T-helper 2 cell treated with Interferon-gamma antibody and Interleukin-4, amounts not matched to agents 5 μg/mL and 100 μg/mL, for 36 hours (primary cell): ENCODE data around the gene TCFL5.

Source experiments
- DNase-seq: peaks from one replicate; pipeline ENCODE4 v3.0.0; 2021; ENCODE audit warnings: low spot score
- H3K27ac Mint-ChIP-seq: one replicate; pipeline ENCODE4 v1.8.0; 2021; ENCODE audit warnings: mild to moderate bottlenecking, mixed read lengths
- H3K27me3 Mint-ChIP-seq: one replicate; pipeline ENCODE4 v1.8.0; 2021; ENCODE audit warnings: low read depth, mixed read lengths
- H3K36me3 Mint-ChIP-seq: one replicate; pipeline ENCODE4 v1.8.0; 2021; ENCODE audit warnings: low read depth, mixed read lengths
- H3K4me1 Mint-ChIP-seq: one replicate; pipeline ENCODE4 v1.8.0; 2021; ENCODE audit warnings: low read depth, mixed read lengths
- H3K4me3 Mint-ChIP-seq: one replicate; pipeline ENCODE4 v1.8.0; 2022; ENCODE audit warnings: mild to moderate bottlenecking, moderate library complexity, mixed read lengths
- H3K9me3 Mint-ChIP-seq: one replicate; pipeline ENCODE4 v1.8.0; 2021; ENCODE audit warnings: mixed read lengths

Gene TCFL5

DNA sequence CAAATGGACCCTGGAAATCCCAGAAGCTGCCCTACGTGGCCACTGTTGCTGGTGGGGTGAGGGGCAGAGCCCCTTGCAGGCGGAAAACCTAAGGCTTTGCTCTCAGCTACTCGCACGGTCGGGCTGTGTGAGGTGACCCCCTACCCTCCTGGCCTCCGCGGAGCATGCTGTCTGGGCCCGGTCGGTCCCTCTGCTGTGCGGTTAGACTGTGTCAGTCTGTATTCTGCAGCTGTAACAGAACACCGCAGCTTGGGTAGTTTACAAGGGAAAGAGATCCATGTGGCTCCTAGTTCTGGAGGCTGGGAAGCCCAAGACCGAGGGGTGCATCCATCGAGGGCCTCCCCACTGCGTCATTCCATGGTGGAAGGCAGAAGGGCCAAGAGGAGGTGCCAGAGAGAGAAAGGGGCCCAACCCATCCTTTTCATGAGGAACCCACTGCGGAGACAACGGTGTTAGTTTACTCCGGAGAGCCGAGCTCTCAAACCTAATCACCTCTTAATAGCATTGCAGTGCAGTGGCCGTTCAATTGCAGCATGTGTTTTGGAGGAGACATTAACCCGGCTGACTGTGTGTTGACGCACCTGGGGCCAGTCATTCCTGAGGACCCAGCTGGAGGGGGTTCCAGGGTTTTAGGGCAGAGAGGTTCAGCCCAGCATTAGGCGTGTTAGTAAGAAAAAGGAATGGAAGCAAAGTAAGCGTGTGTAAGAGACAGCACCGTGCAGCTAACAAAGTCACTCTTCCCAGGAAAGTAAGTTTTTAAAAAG lies 26.5 kb downstream of the TCFL5 start:
- no peak overlapping the region for H3K4me3 Mint-ChIP-seq
- H3K4me1 Mint-ChIP-seq = peaks cover 8% of the 10 kb centered on the region
- H3K9me3 Mint-ChIP-seq = no peaks in the 10 kb centered on the region
- no peak for DNase-seq
- H3K36me3 Mint-ChIP-seq = no peaks in the 10 kb centered on the region
- H3K27ac Mint-ChIP-seq = no peak overlapping the region
- no peaks in the 10 kb centered on the region for H3K27me3 Mint-ChIP-seq

DNA sequence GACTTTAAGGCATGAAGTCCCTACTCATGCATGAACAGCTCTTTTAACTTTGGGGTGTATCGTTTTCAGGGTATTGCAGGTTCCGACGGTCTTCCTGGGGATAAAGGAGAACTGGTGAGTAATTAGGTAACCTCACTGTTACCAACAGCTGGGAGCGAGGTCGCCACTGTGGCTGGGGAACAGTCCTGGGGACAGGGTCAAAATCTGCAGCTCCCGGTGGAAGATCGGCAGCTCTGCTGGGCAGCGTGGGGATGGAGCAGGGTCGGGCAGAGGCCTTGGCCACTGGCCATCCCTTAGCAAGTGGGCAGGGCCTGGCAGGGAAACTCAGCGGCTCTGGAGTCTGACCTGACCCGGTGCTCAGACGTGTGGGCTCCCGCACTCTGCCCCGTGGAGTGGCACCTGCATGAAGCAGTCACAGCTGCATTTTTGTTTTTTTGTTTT lies 28.7 kb downstream of the TCFL5 start:
- no peak overlapping the region for H3K27ac Mint-ChIP-seq
- peaks cover 8% of the 10 kb centered on the region for H3K4me1 Mint-ChIP-seq
- H3K27me3 Mint-ChIP-seq = no peaks in the 10 kb centered on the region
- peak overlapping the region; percentile 28 for H3K4me3 Mint-ChIP-seq
- DNase-seq = no peak
- no peaks in the 10 kb centered on the region for H3K9me3 Mint-ChIP-seq
- no peaks in the 10 kb centered on the region for H3K36me3 Mint-ChIP-seq

DNA sequence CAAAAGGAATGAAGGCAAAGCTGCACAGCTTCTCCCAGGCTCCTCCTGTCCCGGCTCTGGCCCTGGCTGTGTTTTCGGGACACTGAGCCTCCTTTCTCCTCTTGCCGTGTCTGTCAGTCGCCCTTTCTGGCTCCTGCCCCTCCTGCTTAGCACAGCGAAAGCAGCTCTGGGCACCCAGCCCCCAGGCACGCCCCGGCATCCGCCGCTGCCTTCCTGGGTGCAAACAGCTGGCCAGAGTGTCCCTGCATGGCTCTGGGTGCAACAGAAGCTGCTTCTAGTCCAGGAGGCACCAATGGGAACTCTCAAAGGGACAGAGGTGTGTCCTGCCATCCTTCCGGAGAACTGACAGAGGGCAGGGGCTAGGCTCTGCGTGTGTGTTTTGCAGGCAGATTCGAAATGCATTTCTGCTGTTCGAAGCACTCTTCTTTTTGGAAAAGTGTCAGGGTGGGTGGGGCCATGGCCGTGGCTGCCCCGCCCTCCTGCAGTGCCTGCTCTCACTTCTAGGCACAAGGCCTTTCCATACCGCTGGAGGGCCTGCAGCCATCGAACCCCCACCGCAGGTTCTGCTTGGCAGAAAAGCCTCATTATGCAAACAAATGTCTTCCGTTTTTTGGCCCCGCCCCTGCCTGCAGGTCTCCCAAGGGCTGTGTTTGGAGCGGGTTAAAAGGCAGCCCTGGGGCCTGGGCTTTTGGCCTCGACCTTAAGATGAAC lies 29.3 kb downstream of the TCFL5 start:
- H3K27me3 Mint-ChIP-seq = no peaks in the 10 kb centered on the region

DNA sequence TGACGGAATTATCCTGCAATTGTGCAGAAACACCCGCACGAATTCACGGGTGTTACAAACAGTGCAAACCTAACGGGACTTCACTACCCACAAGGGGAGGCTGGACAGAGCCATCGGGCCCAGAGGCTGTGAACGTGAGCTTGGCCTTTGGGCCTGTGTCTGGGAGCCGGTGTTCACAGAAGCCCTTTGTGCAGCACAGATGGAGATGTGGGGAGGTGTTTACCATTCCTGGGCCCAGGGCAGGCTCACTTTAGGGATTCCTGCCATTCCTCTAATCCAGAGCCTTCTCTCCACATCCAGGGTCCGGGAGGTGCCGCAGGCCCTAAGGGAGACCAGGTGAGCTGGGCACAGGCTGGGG lies 29.8 kb downstream of the TCFL5 start:
- Mint-ChIP-seq H3K4me1 (peaks cover 8% of the 10 kb centered on the region), H3K27me3 (no peaks in the 10 kb centered on the region), H3K36me3 (no peaks in the 10 kb centered on the region), H3K4me3 (no peak overlapping the region), H3K9me3 (no peaks in the 10 kb centered on the region), H3K27ac (peak overlapping the region; percentile 52)
- DNase-seq = no peak

More for the DNA sequence above, 29.3 kb downstream of the TCFL5 start:
- Mint-ChIP-seq H3K9me3 (no peaks in the 10 kb centered on the region), H3K36me3 (no peaks in the 10 kb centered on the region), H3K4me3 (peak overlapping the region; percentile 28), H3K4me1 (peaks cover 8% of the 10 kb centered on the region), H3K27ac (peak overlapping the region; percentile 52)
- DNase-seq = peak; percentile 44

DNA sequence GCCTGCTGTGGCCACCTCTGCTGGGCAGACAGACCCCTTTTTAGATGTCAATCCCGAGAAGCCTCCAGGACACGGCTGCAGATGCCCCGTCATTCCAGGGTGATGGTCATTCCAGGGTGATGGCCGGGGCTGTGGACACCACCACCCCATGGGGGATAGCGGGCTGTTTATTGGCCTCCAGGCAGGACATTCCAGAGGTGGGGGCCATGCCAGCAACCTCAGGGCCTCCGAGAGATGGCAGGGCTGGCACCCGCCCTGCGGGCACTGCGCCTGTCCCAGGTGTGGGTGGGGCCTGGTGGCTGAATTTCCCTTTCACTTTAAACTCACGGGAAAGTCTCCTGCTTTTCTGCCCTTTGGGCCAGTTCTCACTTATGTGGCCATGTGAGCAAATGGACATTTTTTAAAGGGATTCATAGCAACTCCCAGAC lies 30.2 kb downstream of the TCFL5 start:
- Mint-ChIP-seq H3K9me3 (no peaks in the 10 kb centered on the region), H3K36me3 (no peaks in the 10 kb centered on the region), H3K4me1 (peaks cover 8% of the 10 kb centered on the region), H3K27ac (no peak overlapping the region), H3K27me3 (no peaks in the 10 kb centered on the region), H3K4me3 (no peak overlapping the region)
- DNase-seq = no peak

DNA sequence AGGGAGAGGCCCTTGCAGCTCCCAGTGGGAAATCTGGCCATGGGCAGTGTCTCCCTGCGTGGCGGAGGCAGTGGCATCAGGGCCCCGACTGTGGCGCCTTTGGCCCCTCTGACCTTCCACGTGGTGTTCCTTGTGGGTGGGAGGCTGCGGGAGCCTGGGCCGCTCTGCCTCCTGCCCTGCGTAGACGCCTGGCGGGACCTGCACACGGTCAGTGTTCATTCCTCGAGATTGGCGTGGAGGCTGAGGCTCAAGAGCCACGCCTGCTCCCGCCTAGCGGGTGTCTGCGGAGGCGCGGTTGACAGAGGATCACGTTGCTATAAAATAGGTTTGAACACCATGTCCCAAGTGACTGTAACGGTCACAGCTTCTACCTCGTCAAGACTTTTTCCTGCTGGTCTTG lies 30.8 kb downstream of the TCFL5 start:
- no peaks in the 10 kb centered on the region for H3K27me3 Mint-ChIP-seq
- H3K27ac Mint-ChIP-seq = no peak overlapping the region

DNA sequence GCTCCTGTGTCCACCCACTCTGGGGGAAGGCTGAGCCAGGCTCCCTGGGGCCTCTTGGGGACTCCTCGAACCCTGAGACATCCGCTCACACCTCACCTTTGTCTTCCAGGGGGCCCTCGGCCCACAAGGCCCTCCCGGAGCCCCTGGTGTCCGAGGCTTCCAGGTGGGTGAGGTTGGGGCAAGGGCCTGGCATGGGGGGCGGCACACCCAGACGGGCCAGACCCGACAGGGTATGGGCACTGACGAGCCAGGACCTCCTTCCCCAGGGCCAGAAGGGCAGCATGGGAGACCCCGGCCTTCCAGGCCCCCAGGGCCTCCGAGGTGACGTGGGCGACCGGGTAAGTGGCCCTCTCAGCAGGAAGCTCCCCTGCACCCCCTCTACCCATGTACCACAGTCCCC lies 31.4 kb downstream of the TCFL5 start:
- no peak overlapping the region for H3K4me3 Mint-ChIP-seq
- no peaks in the 10 kb centered on the region for H3K9me3 Mint-ChIP-seq
- H3K27ac Mint-ChIP-seq = no peak overlapping the region
- no peaks in the 10 kb centered on the region for H3K27me3 Mint-ChIP-seq
- no peak for DNase-seq
- H3K36me3 Mint-ChIP-seq = no peaks in the 10 kb centered on the region
- H3K4me1 Mint-ChIP-seq = peaks cover 8% of the 10 kb centered on the region

More for the DNA sequence above, 30.8 kb downstream of the TCFL5 start:
- peaks cover 8% of the 10 kb centered on the region for H3K4me1 Mint-ChIP-seq
- no peaks in the 10 kb centered on the region for H3K9me3 Mint-ChIP-seq
- H3K36me3 Mint-ChIP-seq = no peaks in the 10 kb centered on the region
- no peak overlapping the region for H3K4me3 Mint-ChIP-seq
- DNase-seq = no peak

DNA sequence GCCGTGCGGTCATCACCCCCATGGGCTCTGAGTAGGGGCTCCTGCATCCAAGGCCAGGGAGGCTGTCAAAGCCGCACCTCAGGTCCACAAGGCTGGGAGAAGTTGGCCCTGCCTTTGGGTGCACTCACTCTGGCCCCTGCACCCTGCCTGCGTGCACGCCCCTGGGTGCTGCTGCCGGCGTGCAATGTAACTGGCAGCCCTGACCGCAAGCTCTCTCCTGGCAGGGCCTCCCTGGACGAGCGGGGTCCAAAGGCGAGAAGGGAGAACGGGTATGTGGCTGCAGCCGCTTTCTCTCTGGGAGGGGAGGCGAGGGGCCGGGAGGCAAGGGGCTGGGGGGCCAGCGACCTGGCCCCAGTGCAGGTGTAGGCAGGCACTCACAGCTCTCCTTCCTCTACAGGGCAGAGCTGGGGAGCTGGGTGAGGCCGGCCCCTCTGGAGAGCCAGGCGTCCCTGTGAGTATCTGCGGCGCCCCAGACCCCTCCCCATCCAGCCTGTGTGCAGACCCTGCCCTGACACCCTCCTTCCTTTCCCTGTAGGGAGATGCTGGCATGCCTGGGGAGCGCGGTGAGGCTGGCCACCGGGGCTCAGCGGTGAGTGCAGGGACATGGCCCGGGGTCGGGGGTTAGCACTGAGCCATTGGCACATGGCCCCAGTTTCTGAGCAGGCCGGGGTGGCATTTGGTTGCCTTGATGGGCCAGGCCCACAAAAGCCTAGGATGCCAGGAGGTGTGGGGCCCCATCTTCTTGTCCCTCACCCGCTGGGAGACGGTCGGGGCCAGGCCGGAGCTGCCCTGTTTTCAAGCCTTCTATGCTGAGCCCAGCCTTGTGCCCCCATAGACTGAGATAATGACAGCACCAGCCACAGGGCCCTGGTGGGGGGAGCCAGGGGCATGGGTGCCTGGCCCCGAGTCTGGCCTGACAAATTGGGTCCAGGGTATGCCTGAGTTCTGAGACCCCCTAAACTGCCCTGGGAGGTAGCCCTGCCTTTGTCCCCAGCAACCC lies 32.1 kb downstream of the TCFL5 start:
- Mint-ChIP-seq H3K36me3 (no peaks in the 10 kb centered on the region), H3K4me3 (no peak overlapping the region), H3K27ac (no peak overlapping the region), H3K27me3 (no peaks in the 10 kb centered on the region), H3K9me3 (no peaks in the 10 kb centered on the region), H3K4me1 (peaks cover 8% of the 10 kb centered on the region)
- no peak for DNase-seq

DNA sequence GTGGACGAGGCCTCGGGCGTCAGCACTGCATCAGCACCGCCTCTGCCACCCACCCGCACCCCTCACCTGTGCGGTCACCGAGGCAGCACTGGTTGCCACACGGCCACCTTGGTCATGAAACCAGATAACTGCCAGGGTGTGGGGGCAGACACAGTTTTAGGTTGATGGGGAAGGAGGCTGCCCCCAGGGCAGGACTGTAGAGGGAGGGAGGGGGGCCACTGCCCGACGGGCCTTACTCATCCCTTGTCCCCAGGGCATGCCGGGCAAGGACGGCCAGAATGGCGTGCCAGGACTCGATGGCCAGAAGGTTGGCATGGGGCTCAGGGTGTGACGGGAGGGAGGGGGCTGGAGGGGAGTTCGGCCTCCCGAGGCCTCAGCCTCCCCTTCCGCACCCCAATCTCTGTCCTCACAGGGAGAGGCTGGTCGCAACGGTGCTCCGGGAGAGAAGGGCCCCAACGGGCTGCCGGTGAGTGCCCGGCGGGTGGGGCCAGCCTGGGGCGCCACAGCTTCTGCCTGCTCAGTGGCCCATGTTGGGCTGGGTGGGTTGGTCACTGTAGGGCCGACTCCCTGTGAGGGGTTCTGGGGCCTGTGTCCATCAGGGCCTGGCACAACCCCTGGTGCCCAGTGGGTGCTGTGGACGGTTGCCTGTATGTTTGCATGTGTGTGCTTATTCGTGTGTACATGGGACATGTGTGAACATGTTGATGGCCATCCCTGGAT lies 33.0 kb downstream of the TCFL5 start:
- DNase-seq = no peak
- no peak overlapping the region for H3K27ac Mint-ChIP-seq
- H3K4me1 Mint-ChIP-seq = peaks cover 8% of the 10 kb centered on the region
- no peaks in the 10 kb centered on the region for H3K36me3 Mint-ChIP-seq
- H3K4me3 Mint-ChIP-seq = no peak overlapping the region
- H3K27me3 Mint-ChIP-seq = no peaks in the 10 kb centered on the region
- H3K9me3 Mint-ChIP-seq = no peaks in the 10 kb centered on the region

DNA sequence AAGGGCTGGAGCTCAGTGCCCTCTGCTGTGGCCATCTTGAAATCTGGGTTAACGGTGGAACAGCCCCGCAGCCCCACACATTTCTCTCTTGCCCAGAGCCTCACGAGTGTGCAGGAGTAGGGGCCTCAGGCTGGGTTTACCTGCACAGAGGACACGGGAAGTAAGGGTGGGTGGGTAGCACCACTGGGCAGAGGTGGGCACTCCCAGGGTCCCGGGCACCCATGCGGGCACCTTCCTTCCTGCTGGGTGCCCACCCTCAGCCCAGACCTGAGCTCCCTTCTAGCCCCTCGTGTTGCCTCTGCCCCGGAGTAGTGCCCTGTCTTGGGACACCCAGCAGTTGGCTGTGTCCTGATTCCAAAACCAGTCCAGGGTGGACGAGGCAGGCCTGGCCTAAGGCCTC lies 33.6 kb downstream of the TCFL5 start:
- peaks cover 8% of the 10 kb centered on the region for H3K4me1 Mint-ChIP-seq

DNA sequence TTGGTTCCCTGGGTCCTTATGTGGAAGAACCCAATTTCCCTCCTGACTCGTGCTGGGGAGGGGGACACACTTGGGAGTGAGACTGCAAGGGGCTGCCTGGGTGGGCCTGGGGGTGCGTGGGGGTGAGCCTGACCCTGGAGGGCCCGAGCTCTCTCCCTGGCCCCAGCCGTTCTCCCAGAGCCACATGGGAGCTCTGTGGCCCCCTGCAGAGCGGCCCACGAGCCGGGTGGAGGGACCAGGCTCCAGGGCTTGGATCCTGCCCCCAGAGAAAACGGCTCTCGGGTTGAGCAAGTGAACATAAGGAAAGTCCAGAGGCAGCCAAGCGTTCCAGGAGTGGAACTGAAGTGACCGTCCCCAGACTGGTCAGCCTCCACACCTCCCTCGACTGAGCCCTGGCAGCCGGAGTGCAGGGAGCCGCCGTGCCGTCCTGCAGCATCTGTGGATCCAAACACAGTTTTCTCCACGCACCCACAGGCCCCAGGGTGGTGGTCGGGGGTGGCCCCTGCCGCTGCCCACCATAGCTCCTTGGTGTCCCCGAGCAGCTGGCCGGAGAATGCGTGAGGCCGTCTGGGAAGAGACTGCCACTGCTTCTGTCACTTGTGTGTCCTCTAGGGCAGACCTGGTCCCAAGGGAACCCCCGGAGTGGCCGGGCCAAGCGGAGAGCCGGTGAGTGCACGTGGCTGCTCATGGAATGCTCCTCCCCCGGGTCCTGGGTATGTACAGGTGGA lies 34.1 kb downstream of the TCFL5 start:
- peaks cover 4% of the 10 kb centered on the region for H3K4me1 Mint-ChIP-seq
- H3K36me3 Mint-ChIP-seq = no peaks in the 10 kb centered on the region
- H3K9me3 Mint-ChIP-seq = no peaks in the 10 kb centered on the region
- no peaks in the 10 kb centered on the region for H3K27me3 Mint-ChIP-seq
- DNase-seq = no peak
- no peak overlapping the region for H3K4me3 Mint-ChIP-seq
- H3K27ac Mint-ChIP-seq = no peak overlapping the region

More for the DNA sequence above, 33.6 kb downstream of the TCFL5 start:
- H3K36me3 Mint-ChIP-seq = no peaks in the 10 kb centered on the region
- no peaks in the 10 kb centered on the region for H3K9me3 Mint-ChIP-seq
- H3K27ac Mint-ChIP-seq = no peak overlapping the region
- no peaks in the 10 kb centered on the region for H3K27me3 Mint-ChIP-seq
- no peak for DNase-seq
- no peak overlapping the region for H3K4me3 Mint-ChIP-seq

DNA sequence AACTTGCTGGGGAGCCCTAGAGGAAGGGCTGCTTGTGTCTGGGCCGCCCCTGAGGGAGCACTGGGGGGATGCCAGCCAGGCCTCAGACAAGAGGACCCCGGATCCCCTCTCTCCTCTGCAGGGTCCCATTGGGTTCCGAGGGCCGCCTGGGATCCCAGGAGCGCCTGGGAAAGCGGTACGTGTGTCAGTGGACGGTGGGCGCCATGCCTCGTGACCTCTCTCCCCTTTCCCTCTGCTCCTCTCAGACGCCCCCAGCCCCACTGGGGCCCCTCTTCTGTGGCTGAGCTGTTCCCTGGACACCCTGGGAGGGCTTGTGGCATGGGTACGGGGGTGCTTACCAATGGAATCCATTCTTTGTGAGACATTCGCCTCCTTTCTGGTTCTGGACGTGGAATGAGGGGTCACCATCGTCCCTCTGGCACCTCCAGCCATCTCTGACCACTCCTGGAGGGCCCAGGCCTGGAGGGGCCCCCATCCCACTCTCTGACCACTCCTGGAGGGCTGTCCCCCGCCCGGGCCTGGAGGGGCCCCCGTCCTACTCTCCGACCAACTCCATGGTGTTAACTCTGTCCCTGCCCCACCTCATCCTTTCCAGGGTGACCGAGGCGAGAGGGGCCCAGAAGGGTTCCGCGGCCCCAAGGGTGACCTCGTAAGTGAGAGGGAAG lies 34.8 kb downstream of the TCFL5 start:
- Mint-ChIP-seq H3K27me3 (no peaks in the 10 kb centered on the region), H3K4me3 (no peak overlapping the region), H3K36me3 (no peaks in the 10 kb centered on the region), H3K27ac (no peak overlapping the region), H3K9me3 (no peaks in the 10 kb centered on the region), H3K4me1 (no peaks in the 10 kb centered on the region)
- no peak for DNase-seq
